GM18517 (cell line): ENCODE results near the gene IKZF3.
A peak's percentile ranks its signal among the peaks of the same experiment; 100 is the strongest.
"Not testable (repeated sequence)": the region's sequence is repeated elsewhere in the genome, so short reads cannot be mapped to it uniquely, and the experiment has no call there.

Source experiments
- ATAC-seq: cut with Tn5 transposase; IDR thresholded peaks from one replicate; pipeline ENCODE4 v1.9.1; 2021; ENCODE audit warnings: mild to moderate bottlenecking, moderate library complexity; ENCODE audit not compliant: unreplicated experiment

The IKZF3 gene

DNA sequence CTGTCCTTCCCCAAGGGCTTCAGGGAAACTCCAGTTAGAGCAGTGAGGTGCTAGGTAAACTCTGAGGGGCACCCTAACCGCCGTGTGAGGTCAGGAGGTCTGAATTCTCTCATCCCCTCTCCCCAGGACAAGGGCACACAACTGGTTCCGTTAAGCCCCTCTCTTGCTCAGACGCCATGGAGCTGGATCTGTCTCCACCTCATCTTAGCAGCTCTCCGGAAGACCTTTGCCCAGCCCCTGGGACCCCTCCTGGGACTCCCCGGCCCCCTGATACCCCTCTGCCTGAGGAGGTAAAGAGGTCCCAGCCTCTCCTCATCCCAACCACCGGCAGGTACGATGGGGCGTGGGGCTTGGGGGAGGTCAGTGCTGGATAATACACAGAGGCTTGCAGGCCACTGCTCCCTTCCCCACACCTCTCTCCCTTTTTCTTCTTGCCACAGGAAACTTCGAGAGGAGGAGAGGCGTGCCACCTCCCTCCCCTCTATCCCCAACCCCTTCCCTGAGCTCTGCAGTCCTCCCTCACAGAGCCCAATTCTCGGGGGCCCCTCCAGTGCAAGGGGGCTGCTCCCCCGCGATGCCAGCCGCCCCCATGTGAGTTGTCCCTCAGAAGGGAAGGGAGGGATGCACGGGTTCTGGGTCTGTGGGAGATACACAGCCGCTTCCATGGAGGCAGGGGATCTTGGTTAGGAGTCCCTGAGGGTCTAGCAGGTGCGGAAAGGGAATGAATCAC lies 121.8 kb downstream of the IKZF3 start:
- ATAC-seq = no peak

DNA sequence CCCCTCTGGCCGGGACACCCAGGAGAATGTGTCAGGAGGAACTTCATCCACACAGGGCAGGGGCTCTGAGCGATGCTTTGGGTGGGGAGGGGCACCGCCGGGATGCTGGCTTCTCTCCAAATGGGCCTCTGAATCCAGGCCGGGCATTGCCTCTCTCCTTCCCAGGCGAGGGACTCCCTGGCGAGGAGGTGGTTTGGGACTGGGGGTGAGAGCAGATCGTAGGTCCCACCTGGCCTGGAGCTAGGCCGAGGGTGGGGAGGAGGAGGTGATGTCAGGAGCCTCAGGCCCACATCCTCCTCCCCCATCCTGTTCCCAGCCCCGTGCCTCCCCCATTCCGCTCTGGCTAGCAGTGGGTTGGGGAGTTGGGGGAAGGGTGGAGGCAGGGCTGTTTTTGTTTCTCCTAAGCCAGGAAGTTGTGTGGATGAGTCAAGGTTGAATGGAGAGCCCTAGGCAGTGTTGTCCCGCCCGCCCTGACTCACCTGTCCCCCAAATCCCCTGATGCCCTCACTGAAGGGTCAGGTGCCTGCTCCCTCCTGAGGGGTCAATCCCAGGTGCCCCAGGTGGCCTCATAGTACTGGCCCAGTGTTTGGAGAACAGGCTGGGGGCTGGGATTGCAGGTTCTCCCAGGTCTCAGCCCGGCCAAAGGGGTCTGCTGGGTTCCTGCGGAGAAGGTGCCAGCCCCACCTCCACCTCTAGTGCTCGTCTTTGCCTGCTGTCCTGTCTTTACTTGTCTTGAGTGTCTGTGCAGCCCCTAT lies 123.6 kb downstream of the IKZF3 start:
- ATAC-seq = no peak

DNA sequence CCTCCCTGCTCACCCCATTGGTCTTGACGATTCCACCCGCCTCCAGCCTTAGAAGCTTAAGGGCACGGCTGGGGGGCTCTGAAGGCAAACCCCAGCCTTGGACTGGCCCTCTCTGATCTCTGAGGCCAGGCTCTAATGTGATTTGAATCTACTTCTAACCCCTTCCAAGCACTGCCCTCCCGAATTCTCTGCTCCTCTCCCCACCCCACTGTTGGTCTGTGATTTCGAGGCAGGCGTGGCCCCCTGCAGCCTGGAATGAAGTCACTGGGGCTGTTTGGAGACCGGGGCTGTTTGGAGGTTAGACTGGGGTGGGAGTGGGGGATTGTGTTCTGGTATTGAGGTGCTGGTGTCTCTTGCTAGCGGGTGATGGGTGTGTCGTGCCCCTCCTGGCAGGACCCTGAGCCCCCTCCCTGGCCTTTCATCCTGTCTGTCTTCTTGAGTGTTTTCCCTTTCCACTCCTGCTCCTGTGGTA lies 124.2 kb downstream of the IKZF3 start:
- ATAC-seq = no peak

DNA sequence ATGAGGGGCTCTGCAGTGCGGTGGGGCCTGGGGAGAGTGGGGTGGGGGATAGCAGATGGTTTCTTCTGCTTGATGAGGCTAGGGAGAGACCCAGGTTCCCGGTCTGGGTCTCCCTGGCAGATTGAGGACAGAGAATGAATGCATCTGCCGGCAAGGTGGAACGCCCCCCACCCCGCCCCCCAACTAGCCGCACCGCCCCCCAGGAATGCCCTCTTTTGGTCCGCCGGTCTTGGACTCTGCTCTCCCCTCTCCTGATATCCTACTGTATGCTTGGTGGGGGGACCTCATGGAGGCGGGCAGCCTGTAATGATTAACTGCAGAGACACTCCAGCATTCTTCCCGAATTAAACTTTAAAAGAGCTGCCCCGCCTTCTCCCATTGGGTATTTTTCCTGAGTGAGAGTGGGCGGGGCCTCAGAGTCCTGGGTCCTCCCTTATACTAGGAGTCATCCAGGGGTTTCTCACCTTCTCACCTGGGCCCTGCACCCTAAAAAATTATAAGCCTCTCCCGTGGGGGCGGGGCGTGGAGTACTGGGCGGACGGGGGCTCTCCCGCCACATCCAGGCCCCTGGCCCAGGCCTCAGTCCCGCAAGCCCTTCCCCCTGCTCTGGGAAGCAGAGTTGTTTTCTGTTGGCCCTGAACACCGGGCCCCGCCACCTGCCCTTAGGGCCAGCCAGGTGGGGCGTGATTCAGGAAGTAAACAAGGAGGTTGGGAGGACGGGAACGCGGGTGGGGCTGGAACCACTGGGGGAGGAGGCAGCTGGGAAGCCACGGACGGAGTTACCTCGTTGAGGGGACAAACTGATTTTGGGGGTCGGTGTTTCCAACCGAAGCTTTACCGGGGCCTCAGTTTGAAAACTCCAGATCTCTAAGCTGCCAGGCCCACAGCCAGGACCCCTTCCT lies 124.9 kb downstream of the IKZF3 start:
- no peak for ATAC-seq

DNA sequence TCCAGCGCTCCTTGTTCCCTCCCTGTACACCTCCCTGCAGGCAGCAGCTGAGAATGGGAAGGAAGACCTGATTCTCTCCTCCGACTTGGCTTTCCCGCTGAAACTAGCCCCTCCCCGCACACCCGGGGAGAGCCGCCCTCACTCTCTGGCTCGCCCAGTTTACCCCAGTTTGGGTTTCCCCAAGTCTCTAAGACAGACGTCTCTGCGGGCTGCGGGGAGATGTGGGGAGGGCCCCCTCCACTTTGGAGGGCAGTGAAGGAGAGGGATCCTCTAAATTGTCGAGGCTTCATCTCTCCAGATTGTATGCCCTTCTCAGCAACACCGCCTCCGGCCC lies 125.6 kb downstream of the IKZF3 start:
- ATAC-seq = no peak

DNA sequence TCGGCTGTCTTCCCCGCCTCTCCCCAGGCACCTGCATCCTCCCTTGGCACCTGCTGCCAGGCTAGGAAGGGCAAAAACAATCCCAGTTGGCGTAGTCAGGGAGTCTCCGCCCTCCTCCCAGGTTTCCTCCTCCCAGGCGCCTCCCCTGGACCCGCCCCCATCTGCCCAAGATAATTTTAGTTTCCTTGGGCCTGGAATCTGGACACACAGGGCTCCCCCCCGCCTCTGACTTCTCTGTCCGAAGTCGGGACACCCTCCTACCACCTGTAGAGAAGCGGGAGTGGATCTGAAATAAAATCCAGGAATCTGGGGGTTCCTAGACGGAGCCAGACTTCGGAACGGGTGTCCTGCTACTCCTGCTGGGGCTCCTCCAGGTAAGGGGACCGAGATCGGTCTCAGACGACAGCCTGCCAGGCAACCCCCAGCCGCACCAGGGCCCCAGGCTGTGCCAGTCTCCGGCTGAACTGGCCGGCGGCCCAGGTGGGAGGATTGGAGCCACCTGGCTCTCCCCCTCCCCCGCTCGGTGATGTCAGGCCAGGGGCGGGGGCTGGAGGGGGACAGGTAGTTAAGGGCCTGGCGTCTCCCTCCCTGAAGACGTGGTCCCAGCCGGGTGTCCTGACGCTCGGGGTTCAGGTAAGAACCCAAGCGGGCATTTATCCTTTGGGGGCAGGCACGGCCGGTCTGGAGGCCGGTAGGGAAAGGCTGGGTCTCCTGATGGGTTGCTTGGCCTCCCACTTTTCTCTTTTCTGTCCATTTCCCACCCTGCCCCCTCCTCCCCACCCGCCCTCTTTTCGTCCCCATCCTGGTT lies 126.1 kb downstream of the IKZF3 start, which contains the start of gene GRB7:
GRB7 (plus strand) TSS at position 179 of the 808 bp plus-strand sequence. CDS start 4,364 bp downstream, outside the sequence.
- ATAC-seq = no peak

DNA sequence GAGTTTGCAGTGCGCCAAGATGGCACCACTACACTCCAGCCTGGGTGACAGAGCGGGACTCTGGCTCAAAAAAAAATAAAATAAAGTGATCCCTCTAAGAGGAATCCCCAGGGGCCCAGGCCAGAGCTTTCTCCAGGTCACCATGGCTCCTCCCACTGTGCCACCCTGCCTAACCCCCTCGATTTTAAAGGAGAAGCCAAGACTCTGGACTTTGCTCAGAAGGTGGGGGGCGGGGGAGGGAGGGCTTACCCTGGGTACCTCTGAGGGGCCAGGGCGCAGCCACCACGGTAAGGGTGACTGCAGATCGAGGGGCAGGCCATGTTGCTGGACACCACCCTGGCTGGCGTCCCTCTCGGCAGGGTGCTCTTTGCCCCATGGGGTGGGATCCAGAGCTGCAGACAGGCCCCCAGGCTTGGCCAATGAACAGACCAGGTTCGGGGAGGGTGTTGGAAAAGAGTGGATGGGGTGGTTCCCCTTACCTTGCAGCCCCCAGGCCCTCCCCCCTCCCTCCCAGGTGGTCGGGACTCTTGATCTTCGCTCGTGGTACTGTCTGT lies 126.8 kb downstream of the IKZF3 start:
- ATAC-seq = no peak

DNA sequence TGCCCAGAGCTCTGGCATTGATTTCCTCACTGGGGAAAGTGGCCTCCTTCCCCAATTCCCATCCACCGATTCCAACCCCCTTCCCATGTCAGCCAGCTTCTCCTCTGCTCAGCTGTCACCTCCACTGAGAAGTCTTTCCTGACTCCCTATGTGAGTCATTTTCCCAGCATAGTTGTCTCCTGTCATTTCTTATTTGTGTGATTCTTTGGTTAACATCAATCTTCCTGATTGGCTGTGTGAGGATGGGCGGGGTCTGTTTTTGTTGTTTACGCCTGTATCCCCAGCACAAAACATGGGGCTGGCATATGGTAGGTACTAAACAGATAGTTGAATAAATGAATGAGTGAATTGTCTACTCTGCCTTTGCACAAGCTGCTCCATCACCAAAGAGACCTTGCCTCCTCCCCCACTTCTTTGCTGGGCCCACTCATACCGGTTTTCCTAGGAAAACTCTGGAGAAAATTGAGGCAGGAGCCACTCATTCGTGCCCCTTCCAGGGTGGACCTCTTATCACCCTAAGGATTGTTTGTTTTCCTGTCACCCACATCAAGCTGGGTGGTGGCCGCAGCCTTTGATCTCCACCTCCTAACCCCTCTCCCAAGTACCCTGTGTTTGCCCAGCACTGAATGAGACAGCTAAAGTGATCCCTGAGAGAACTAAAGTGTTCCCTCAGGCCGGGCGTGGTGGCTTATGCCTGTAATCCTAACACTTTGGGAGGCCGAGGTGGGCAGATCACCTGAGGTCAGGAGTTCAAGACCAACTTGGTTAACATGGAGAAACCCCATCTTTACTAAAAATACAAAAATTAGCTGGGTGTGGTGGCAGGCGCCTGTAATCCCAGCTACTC lies 127.6 kb downstream of the IKZF3 start:
- no peak for ATAC-seq

DNA sequence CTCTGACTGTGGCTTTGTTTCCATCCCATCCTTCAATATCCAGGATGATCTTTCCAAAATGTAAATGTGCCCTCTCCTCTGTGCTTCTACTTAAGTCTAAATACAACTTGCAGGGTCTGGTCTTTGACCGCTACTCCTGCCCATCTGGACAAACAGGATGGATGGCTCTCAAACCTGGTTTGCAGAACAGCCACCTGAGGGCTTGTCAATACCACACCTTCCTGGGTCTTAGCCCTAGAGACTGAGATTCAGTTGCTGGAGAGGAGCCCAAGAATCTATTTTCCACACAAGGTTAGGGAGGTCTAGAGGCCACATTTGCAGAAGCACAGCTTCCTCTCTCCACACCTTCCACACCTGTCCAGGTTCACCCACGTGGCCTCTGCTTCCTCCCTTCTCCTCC lies 128.2 kb downstream of the IKZF3 start:
- ATAC-seq = no peak

DNA sequence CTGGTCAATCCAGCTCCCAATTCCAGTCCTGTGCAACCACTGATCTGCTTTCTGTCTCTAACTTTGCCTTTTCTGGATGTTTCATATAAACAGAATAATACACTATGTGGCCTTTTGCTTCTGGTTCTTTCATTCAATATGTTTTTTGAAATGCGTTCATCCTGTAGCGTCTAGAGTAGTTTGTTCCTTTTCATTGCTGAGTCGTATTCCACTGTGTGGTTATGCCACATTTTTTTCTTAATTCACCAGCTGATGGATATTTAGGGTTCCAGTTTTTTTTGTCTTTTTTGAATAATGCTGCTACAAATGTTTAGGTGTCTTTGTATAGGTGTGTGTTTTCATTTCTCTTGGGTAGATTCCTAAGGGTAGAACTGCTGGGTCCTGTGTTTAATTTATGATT lies 131.5 kb downstream of the IKZF3 start:
- ATAC-seq = no peak

DNA sequence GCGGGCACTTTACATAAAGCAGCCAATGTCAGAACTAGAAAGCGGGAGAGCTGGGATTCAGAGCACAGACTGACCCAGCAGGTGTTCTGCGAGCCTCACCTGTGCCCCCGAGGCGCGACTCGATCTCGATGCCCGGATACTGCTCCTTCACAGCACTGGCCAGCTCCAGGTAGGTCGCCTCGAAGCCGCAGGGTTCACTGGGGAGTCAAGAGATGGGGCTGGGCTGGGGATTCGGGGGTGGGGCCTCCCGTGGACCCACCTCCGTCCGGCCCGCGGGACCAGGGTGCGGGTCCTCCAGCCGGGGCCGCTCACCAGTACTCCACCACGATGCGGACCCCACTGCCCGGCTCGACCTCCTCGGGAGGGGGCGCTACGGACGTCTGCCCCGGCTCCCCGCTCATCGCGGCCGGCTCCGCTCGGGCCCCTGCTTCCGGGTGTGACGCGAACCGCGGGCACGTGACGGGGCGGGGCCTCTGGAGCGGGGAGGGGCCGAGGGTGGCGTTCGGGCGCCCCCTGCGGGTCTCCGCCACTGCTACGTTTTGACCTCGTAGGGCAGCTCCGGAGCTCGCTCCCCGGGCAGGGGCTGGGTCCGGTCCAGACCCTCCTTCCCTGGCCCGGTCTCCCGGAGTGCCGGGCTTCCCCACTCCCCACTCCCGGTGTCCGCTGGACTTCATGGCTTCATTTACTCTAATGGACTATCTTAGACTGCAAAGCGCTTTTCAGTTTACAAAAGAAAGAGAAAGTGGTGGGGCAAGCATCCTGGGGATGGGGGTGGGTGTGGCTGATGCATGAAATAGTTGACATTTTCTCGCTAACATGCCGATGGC lies 133.8 kb downstream of the IKZF3 start, which contains the start of gene MIEN1:
MIEN1 (minus strand) TSS at position 438 of the 827 bp plus-strand sequence; CDS start at position 401, 37 bp downstream.
- peak; percentile 83 for ATAC-seq

DNA sequence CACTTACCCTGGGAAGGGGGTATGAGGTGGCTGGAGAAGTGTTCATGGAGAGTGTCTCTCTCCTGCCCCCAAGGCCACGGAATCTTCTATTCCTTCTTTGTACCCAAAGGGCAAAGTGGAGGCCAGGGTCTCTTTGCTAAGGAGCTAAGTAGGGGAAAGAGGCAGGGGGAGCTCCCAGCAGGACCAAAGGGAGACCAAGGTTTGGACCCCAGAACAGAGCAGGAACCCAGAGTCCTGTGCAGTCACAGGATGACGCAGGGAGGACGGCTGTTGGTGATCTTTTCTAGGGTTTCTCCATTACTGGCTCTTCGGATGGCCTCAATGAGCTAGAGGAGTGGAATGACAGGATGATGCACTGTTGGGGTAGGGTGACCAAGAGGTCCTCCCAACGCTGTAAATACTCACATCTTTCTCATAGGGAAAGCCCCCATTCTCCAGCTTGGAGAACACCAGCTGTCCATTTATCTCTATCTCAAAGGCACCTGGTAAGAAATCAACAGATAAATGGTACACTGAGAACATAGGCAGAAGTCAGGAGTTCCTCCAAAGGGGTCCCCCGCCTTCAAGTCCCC lies 134.7 kb downstream of the IKZF3 start:
- ATAC-seq = no peak

DNA sequence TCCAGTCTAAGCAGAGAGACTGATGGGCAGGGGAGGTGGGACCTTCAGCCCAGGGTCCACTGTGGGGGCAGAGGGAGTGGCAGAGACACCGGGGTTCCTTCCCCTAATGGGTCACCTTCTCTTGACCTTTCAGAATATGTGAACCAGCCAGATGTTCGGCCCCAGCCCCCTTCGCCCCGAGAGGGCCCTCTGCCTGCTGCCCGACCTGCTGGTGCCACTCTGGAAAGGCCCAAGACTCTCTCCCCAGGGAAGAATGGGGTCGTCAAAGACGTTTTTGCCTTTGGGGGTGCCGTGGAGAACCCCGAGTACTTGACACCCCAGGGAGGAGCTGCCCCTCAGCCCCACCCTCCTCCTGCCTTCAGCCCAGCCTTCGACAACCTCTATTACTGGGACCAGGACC lies 136.6 kb downstream of the IKZF3 start:
- no peak for ATAC-seq

DNA sequence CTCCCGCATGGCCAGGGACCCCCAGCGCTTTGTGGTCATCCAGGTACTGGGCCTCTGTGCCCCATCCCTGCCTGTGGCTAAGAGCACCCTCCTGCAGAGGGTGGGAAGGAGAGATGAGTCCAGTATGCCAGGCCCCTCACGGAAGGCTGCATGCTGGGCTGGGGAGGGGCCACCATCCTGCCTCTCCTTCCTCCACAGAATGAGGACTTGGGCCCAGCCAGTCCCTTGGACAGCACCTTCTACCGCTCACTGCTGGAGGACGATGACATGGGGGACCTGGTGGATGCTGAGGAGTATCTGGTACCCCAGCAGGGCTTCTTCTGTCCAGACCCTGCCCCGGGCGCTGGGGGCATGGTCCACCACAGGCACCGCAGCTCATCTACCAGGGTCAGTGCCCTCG lies 137.5 kb downstream of the IKZF3 start:
- ATAC-seq = no peak

DNA sequence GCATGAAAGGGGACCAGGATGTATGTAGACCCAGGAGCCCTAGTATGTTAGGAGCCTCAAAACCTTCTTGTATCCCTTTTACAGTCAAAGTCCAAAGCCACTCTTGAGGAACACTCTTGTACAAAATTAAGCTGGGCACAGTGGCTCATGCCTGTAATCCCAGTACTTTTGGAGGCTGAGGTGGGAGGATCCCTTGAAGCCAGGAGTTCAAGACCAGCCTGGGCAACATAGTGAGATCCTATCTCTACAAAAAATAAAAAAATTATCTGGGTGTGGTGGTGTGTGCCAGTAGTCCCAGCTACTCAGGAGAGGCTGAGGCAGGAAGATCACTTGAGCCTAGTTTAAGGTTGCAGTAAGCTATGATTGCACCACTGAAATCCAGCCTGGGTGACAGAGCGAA lies 138.2 kb downstream of the IKZF3 start:
- not testable (repeated sequence) for ATAC-seq

DNA sequence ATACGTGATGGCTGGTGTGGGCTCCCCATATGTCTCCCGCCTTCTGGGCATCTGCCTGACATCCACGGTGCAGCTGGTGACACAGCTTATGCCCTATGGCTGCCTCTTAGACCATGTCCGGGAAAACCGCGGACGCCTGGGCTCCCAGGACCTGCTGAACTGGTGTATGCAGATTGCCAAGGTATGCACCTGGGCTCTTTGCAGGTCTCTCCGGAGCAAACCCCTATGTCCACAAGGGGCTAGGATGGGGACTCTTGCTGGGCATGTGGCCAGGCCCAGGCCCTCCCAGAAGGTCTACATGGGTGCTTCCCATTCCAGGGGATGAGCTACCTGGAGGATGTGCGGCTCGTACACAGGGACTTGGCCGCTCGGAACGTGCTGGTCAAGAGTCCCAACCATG lies 139.4 kb downstream of the IKZF3 start:
- ATAC-seq = no peak

DNA sequence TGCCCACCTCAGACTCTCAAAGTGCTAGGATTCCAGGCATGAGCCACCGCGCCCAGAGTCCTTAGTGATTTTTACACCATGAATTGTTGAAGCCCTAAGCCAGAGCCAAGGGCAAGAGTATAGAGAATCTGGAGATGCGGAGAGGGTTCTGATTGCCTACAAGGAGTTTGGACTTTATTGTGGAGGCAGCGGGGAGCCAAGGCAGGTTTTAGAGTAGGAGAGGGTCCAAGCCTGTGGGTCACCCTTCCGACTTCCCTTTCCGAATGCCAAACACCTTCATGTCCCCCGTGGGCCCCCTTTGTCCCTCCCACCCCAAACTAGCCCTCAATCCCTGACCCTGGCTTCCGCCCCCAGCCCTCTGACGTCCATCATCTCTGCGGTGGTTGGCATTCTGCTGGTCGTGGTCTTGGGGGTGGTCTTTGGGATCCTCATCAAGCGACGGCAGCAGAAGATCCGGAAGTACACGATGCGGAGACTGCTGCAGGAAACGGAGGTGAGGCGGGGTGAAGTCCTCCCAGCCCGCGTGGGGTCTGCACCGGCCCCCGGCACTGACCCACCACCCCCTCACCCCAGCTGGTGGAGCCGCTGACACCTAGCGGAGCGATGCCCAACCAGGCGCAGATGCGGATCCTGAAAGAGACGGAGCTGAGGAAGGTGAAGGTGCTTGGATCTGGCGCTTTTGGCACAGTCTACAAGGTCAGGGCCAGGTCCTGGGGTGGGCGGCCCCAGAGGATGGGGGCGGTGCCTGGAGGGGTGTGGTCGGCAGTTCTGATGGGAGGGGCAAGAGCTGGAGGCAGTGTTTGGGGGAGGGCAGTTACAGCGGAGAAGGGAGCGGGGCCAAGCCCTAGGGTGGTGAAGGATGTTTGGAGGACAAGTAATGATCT lies 140.9 kb downstream of the IKZF3 start:
- no peak for ATAC-seq
